Left ventricle myocardium inferior (tissue), 1 donor: ENCODE data around the gene LRRTM3. TPM values are rescaled to one million over a fixed set of nuclear protein-coding genes. Genes with fewer than 3 reads are reported as not detected.

Experiments used
- DNase-seq: peaks from one replicate; pipeline ENCODE4 v3.0.0-alpha.2; 2020
- H3K27ac ChIP-seq: fragments of 200-600 bp; replicated peaks from 2 replicates; pipeline ENCODE4 v1.8.0; 2021
- H3K27me3 ChIP-seq: fragments of 200-600 bp; 2 replicates; pipeline ENCODE4 v1.8.0; 2021; ENCODE audit warnings: low read depth
- H3K36me3 ChIP-seq: fragments of 200-600 bp; 2 replicates; pipeline ENCODE4 v1.8.0; 2021
- H3K4me1 ChIP-seq: fragments of 200-600 bp; 2 replicates; pipeline ENCODE4 v1.8.0; 2021
- H3K4me3 ChIP-seq: fragments of 200-600 bp; 2 replicates; pipeline ENCODE4 v1.8.0; 2021; ENCODE audit warnings: mild to moderate bottlenecking, moderate library complexity
- H3K9me3 ChIP-seq: fragments of 200-600 bp; replicated peaks from 2 replicates; pipeline ENCODE4 v1.8.0; 2021
- CTCF ChIP-seq: fragments of 200-600 bp; IDR thresholded peaks from 2 replicates; pipeline ENCODE4 v1.8.0; 2021; ENCODE audit warnings: antibody characterized with exemption, mild to moderate bottlenecking, borderline replicate concordance
- intact Hi-C: fragments of 100-400 bp; cut with micrococcal nuclease; formaldehyde crosslinking; loops from one replicate; pipeline ENCODE4 v1.11.0; 2022
- total RNA-seq: library from RNA; stranded (reverse); fragmentation: NEBNext Ultra II Directional; extraction: Animal tissue kit (Norgen Biotek cat#: 25700); gene quantifications from one replicate; pipeline ENCODE4 v1.2.1, GENCODE V29; 2021
- donor health status: DM: no; HTN: yes; CAD: no; lungs with severe emphysema.

The LRRTM3 gene
- total RNA-seq, 1 donor from 2014 or later, result not detected

GRCh38 chr10:67086327-67087134 lies 160.7 kb downstream of the LRRTM3 start:
- no peak for TF ChIP-seq CTCF
- Histone ChIP-seq H3K36me3 (no peaks in the 10 kb centered on the region), H3K9me3 (no peaks in the 10 kb centered on the region), H3K27me3 (no peaks in the 10 kb centered on the region), H3K27ac (peak overlapping the region; percentile 66), H3K4me1 (peaks cover 38% of the 10 kb centered on the region), H3K4me3 (peak overlapping the region; percentile 3)
- no peak for DNase-seq
- intact Hi-C loops, result no loop called here

GRCh38 chr10:67087135-67087425 lies 161.2 kb downstream of the LRRTM3 start:
- no peak for DNase-seq
- no peak for TF ChIP-seq CTCF
- Histone ChIP-seq H3K4me1 (peaks cover 38% of the 10 kb centered on the region), H3K9me3 (no peaks in the 10 kb centered on the region), H3K27me3 (no peaks in the 10 kb centered on the region), H3K27ac (peak overlapping the region; percentile 66), H3K4me3 (peak overlapping the region; percentile 3), H3K36me3 (no peaks in the 10 kb centered on the region)
- intact Hi-C loops, result no loop called here

GRCh38 chr10:67088036-67088435 lies 162.2 kb downstream of the LRRTM3 start:
- intact Hi-C loops, result no loop called here
- Histone ChIP-seq H3K36me3 (no peaks in the 10 kb centered on the region), H3K9me3 (no peaks in the 10 kb centered on the region), H3K27me3 (no peaks in the 10 kb centered on the region), H3K27ac (peak overlapping the region; percentile 66), H3K4me1 (peaks cover 38% of the 10 kb centered on the region), H3K4me3 (no peak overlapping the region)
- DNase-seq, result no peak
- TF ChIP-seq CTCF, result no peak

- H3K4me3 ChIP-seq, result no peak overlapping the region
- H3K27ac ChIP-seq, result no peak overlapping the region
Measured at GRCh38 chr10:67095531-67095930, 169.7 kb downstream of the LRRTM3 start.

GRCh38 chr10:67098461-67098860 lies 172.6 kb downstream of the LRRTM3 start:
- intact Hi-C loops, result no loop called here
- Histone ChIP-seq H3K36me3 (no peaks in the 10 kb centered on the region), H3K27ac (no peak overlapping the region), H3K9me3 (no peaks in the 10 kb centered on the region), H3K4me1 (no peaks in the 10 kb centered on the region), H3K27me3 (no peaks in the 10 kb centered on the region), H3K4me3 (no peak overlapping the region)
- TF ChIP-seq CTCF, result no peak
- DNase-seq, result no peak

More at GRCh38 chr10:67095531-67095930, 169.7 kb downstream of the LRRTM3 start:
- no peak for TF ChIP-seq CTCF
- H3K4me1 ChIP-seq, result peaks cover 10% of the 10 kb centered on the region
- DNase-seq, result no peak
- H3K36me3 ChIP-seq, result no peaks in the 10 kb centered on the region
- no peaks in the 10 kb centered on the region for H3K9me3 ChIP-seq
- H3K27me3 ChIP-seq, result no peaks in the 10 kb centered on the region
- intact Hi-C loops, result no loop called here
